PC-3 (cell line): ENCODE measurements around the gene SUSD3. TPM values are rescaled to one million over a fixed set of nuclear protein-coding genes. Genes with fewer than 3 reads are reported as not detected.

ENCODE experiments used
- ATAC-seq: fragments of 200-7000 bp; cut with Tn5 transposase; 2 replicates; pipeline ENCODE4 v1.9.1; 2020; ENCODE audit warnings: mild to moderate bottlenecking, moderate library complexity
- BruUV-seq: library from RNA; stranded (reverse); fragments of 400-500 nt; replicated peaks from 2 replicates; lab custom pipeline; 2021; lab: Mats Ljungman, UMichigan
- CTCF ChIA-PET: fragments of 300-600 bp; sonication (Branson Sonifier 250); formaldehyde crosslinking; loops from one replicate; lab custom pipeline; 2022; ENCODE audit warnings: antibody characterized with exemption; lab: Charles Lee
- POLR2A ChIA-PET: fragments of 300-600 bp; sonication (Branson Sonifier 250); formaldehyde crosslinking; loops from one replicate; lab custom pipeline; 2022; ENCODE audit warnings: antibody characterized with exemption; ENCODE audit not compliant: unreplicated experiment; lab: Charles Lee
- DNase-seq: peaks from one replicate; pipeline ENCODE4 v3.0.0-alpha.2; 2015
- H2AFZ ChIP-seq: fragments of 300-600 bp; sonication (generic); 2 replicates; pipeline ENCODE4 v1.6.0; 2016; ENCODE audit warnings: antibody characterized with exemption, low read length
- H3F3A ChIP-seq: fragments of 300-600 bp; sonication (generic); one replicate; pipeline ENCODE4 v1.6.0; 2017; ENCODE audit warnings: antibody characterized with exemption, low read length, control low read depth, mild to moderate bottlenecking; ENCODE audit not compliant: unreplicated experiment
- H3K27ac ChIP-seq: fragments of 300-600 bp; sonication (generic); 2 replicates; pipeline ENCODE4 v1.5.1; 2016; ENCODE audit warnings: mild to moderate bottlenecking, low read length
- H3K27me3 ChIP-seq: fragments of 300-600 bp; sonication (generic); 2 replicates; pipeline ENCODE4 v1.6.1; 2016; ENCODE audit warnings: low read length, mixed read lengths
- H3K36me3 ChIP-seq: fragments of 300-600 bp; sonication (generic); 2 replicates; pipeline ENCODE4 v1.6.1; 2016; ENCODE audit warnings: low read depth, mixed run types, low read length, mixed read lengths
- H3K4me1 ChIP-seq: fragments of 300-600 bp; sonication (generic); 2 replicates; pipeline ENCODE4 v1.5.1; 2016; ENCODE audit warnings: low read length; ENCODE audit not compliant: insufficient read depth
- H3K4me2 ChIP-seq: fragments of 300-600 bp; sonication (generic); 2 replicates; pipeline ENCODE4 v1.6.0; 2016; ENCODE audit warnings: low read length
- H3K4me3 ChIP-seq: fragments of 300-600 bp; sonication (generic); 2 replicates; pipeline ENCODE4 v1.5.1; 2016; ENCODE audit warnings: mild to moderate bottlenecking, low read length, mixed read lengths
- H3K79me2 ChIP-seq: fragments of 300-600 bp; sonication (generic); 2 replicates; pipeline ENCODE4 v1.6.1; 2017; ENCODE audit warnings: low read length, mixed read lengths
- H3K9ac ChIP-seq: fragments of 300-600 bp; sonication (generic); 2 replicates; pipeline ENCODE4 v1.6.0; 2016; ENCODE audit warnings: mild to moderate bottlenecking, low read length
- H3K9me2 ChIP-seq: fragments of 300-600 bp; sonication (generic); replicated peaks from 2 replicates; pipeline ENCODE4 v1.6.1; 2016; ENCODE audit warnings: mixed run types, low read length, mixed read lengths
- H3K9me3 ChIP-seq: fragments of 300-600 bp; sonication (generic); 2 replicates; pipeline ENCODE4 v1.6.1; 2016; ENCODE audit warnings: low read length, mixed read lengths
- H4K20me1 ChIP-seq: fragments of 300-600 bp; sonication (generic); 2 replicates; pipeline ENCODE4 v1.6.1; 2016; ENCODE audit warnings: low read length, mixed read lengths
- CTCF ChIP-seq: fragments of 300-600 bp; sonication (generic); conservative IDR thresholded peaks from 2 replicates; pipeline ENCODE4 v1.5.1; 2017; ENCODE audit warnings: antibody characterized with exemption, low read depth, mild to moderate bottlenecking, low read length
- EZH2 ChIP-seq: fragments of 300-600 bp; sonication (generic); IDR thresholded peaks from one replicate; pipeline ENCODE4 v1.6.1; 2017; ENCODE audit warnings: antibody characterized with exemption, mild to moderate bottlenecking, low read length; ENCODE audit not compliant: unreplicated experiment
- EZH2phosphoT487 ChIP-seq: fragments of 300-600 bp; sonication (generic); IDR thresholded peaks from 2 replicates; pipeline ENCODE4 v1.6.1; 2018; ENCODE audit warnings: mild to moderate bottlenecking, antibody characterized with exemption, low read length, borderline replicate concordance
- intact Hi-C: fragments of 100-400 bp; cut with micrococcal nuclease; formaldehyde crosslinking; loops from 2 replicates; pipeline ENCODE4 v1.9.0; 2023
- total RNA-seq: library from RNA; depleted of rRNA; stranded (reverse); fragments of >200 nt; gene quantifications from 2 replicates; pipeline ENCODE4 v1.2.3, GENCODE V29; 2014

Gene SUSD3
- total RNA-seq, 1 experiment from 2014 or later, result 13.4 TPM

- DNase-seq (no peak), ATAC-seq (no peak)
- intact Hi-C loops, result no loop called here
- no peak overlapping the region for H3K27ac ChIP-seq
- no peaks in the 10 kb centered on the region for H3K9me3 ChIP-seq
- H3K4me2 ChIP-seq, result no peak overlapping the region
- no peak overlapping the region for H3K4me3 ChIP-seq
- no peaks in the 10 kb centered on the region for H3F3A ChIP-seq
- ChIA-PET POLR2A (no interaction called here), CTCF (no interaction called here)
- H3K9ac ChIP-seq, result no peak overlapping the region
- H3K79me2 ChIP-seq, result no peaks in the 10 kb centered on the region
- no peaks in the 10 kb centered on the region for H3K4me1 ChIP-seq
- BruUV-seq, result no TSS peak
- no peaks in the 10 kb centered on the region for H3K9me2 ChIP-seq
- H4K20me1 ChIP-seq, result no peaks in the 10 kb centered on the region
- no peak overlapping the region for H2AFZ ChIP-seq
- no peak for TF ChIP-seq EZH2
- TF ChIP-seq EZH2phosphoT487, result no peak
- TF ChIP-seq CTCF, result no peak
- no peaks in the 10 kb centered on the region for H3K27me3 ChIP-seq
- no peaks in the 10 kb centered on the region for H3K36me3 ChIP-seq
Measured at GRCh38 chr9:93083592-93084470, 25.3 kb downstream of the SUSD3 start.

GRCh38 chr9:93084471-93084881, 26.0 kb downstream of the SUSD3 start:
- CTCF ChIA-PET, result no interaction called here
- H3K9me3 ChIP-seq, result no peaks in the 10 kb centered on the region
- no peak for ATAC-seq

More at GRCh38 chr9:93084471-93084881, 26.0 kb downstream of the SUSD3 start:
- no peak overlapping the region for H3K4me3 ChIP-seq
- H3K4me2 ChIP-seq, result no peak overlapping the region
- H3K9ac ChIP-seq, result no peak overlapping the region
- TF ChIP-seq EZH2, result no peak
- TF ChIP-seq EZH2phosphoT487, result no peak
- TF ChIP-seq CTCF, result no peak
- no peaks in the 10 kb centered on the region for H3K27me3 ChIP-seq
- no peaks in the 10 kb centered on the region for H3K79me2 ChIP-seq
- no peaks in the 10 kb centered on the region for H4K20me1 ChIP-seq
- no peaks in the 10 kb centered on the region for H3F3A ChIP-seq
- H3K9me2 ChIP-seq, result no peaks in the 10 kb centered on the region
- H3K27ac ChIP-seq, result no peak overlapping the region
- POLR2A ChIA-PET, result no interaction called here
- no TSS peak for BruUV-seq
- no peak for DNase-seq
- H3K36me3 ChIP-seq, result no peaks in the 10 kb centered on the region
- H3K4me1 ChIP-seq, result no peaks in the 10 kb centered on the region
- no peak overlapping the region for H2AFZ ChIP-seq
- intact Hi-C loops, result no loop called here
